CD4-positive, alpha-beta memory T cell (primary cell): ENCODE results near the gene FAM118A. TPM values are rescaled to one million over a fixed set of nuclear protein-coding genes. Genes with fewer than 3 reads are reported as not detected.
A peak's percentile ranks its signal among the peaks of the same experiment; 100 is the strongest.
"Not testable (repeated sequence)": the region's sequence is repeated elsewhere in the genome, so short reads cannot be mapped to it uniquely, and the experiment has no call there.

ENCODE experiments used
- CTCF ChIA-PET: fragments of 350-600 bp; sonication (Branson Sonifier 250); formaldehyde crosslinking; loops from one replicate; lab custom pipeline; 2021; ENCODE audit warnings: inconsistent platforms; ENCODE audit not compliant: partially characterized antibody; lab: Charles Lee
- POLR2A ChIA-PET: fragments of 350-600 bp; sonication (Branson Sonifier 250); formaldehyde crosslinking; loops from one replicate; lab custom pipeline; 2021; ENCODE audit not compliant: partially characterized antibody; lab: Charles Lee
- DNase-seq, 5 donors: peaks; one replicate each; pipeline versions ENCODE4 v3.0.0 to v3.0.0-alpha.2; 2020 to 2022; ENCODE audit warnings: mixed read lengths in 1 of 5
- H3K27ac ChIP-seq: one replicate; pipeline ENCODE4 v1.7.0; 2013; ENCODE audit warnings: low read depth, low read length
- H3K27me3 ChIP-seq: 2 replicates; pipeline ENCODE4 v1.7.0; 2013; ENCODE audit warnings: mild to moderate bottlenecking, low read length, moderate library complexity; ENCODE audit not compliant: insufficient read depth
- H3K36me3 ChIP-seq: 2 replicates; pipeline ENCODE4 v1.7.0; 2013; ENCODE audit warnings: mild to moderate bottlenecking, low read length, moderate library complexity; ENCODE audit not compliant: insufficient read depth
- H3K4me1 ChIP-seq: 2 replicates; pipeline ENCODE4 v1.7.0; 2013; ENCODE audit warnings: mild to moderate bottlenecking, low read length, moderate library complexity; ENCODE audit not compliant: insufficient read depth
- H3K4me3 ChIP-seq, 2 donors: one replicate each; pipeline ENCODE4 v1.7.0; 2013; ENCODE audit warnings: low read length in 2 of 2, mild to moderate bottlenecking in 1 of 2
- H3K9me3 ChIP-seq, 2 donors: one replicate each; pipeline ENCODE4 v1.7.0; 2013; ENCODE audit warnings: low read length in 2 of 2, control low read depth in 1 of 2; ENCODE audit not compliant: control insufficient read depth in 1 of 2
- H3K27ac Mint-ChIP-seq, 7 donors: one replicate each; pipeline ENCODE4 v1.8.0; 2020 to 2021; ENCODE audit warnings: mixed read lengths in 7 of 7, mild to moderate bottlenecking in 6 of 7, inconsistent platforms in 3 of 7, moderate library complexity in 3 of 7
- H3K27me3 Mint-ChIP-seq, 2 donors: one replicate each; pipeline ENCODE4 v1.8.0; 2020 to 2021; ENCODE audit warnings: mixed read lengths in 2 of 2
- H3K36me3 Mint-ChIP-seq, 2 donors: one replicate each; pipeline ENCODE4 v1.8.0; 2020 to 2021; ENCODE audit warnings: mixed read lengths in 2 of 2, inconsistent platforms in 1 of 2, mild to moderate bottlenecking in 1 of 2
- H3K4me1 Mint-ChIP-seq, 4 donors: one replicate each; pipeline ENCODE4 v1.8.0; 2020 to 2021; ENCODE audit warnings: mixed read lengths in 4 of 4, mild to moderate bottlenecking in 1 of 4
- H3K4me3 Mint-ChIP-seq, 8 donors: one replicate each; pipeline ENCODE4 v1.8.0; 2020 to 2021; ENCODE audit warnings: mixed read lengths in 8 of 8, mild to moderate bottlenecking in 7 of 8, moderate library complexity in 6 of 8, inconsistent platforms in 3 of 8
- H3K9me3 Mint-ChIP-seq, 8 donors: one replicate each; pipeline ENCODE4 v1.8.0; 2020 to 2021; ENCODE audit warnings: mixed read lengths in 8 of 8, mild to moderate bottlenecking in 5 of 8, inconsistent platforms in 3 of 8, moderate library complexity in 1 of 8
- intact Hi-C: fragments of 100-400 bp; cut with micrococcal nuclease; formaldehyde crosslinking; loops from one replicate; pipeline ENCODE4 v1.15.1; 2023
- polyA plus RNA-seq, 2 donors: library from polyadenylated mRNA; unstranded; fragments of 300-500 nt; fragmentation: Illumina TruSeq; gene quantifications; one replicate each; pipeline ENCODE4 v1.2.3, GENCODE V29; 2021
- total RNA-seq, 2 experiments: library from RNA; stranded (reverse); gene quantifications; one replicate each; pipeline ENCODE4 v1.2.3, GENCODE V29; 2021

Gene FAM118A
- total and polyA plus RNA-seq, 4 experiments from 2014 or later = 34.5 to 122 (median 85.1) TPM

- Histone ChIP-seq H3K36me3 (peaks cover 36% of the 10 kb centered on the region), H3K4me3 (no peak overlapping the region), H3K4me1 (peaks cover 28% of the 10 kb centered on the region), H3K9me3 (no peaks in the 10 kb centered on the region), H3K27ac (no peak overlapping the region), H3K27me3 (no peaks in the 10 kb centered on the region)
- peaks cover 0 to 5% (median 0%) of the 10 kb centered on the region in 8 donors for H3K9me3 Mint-ChIP-seq
- H3K27ac Mint-ChIP-seq = peak overlapping the region in 6 of 7 donors; percentile 71 to 99 (median 90)
- peaks cover 26 to 75% (median 54%) of the 10 kb centered on the region in 4 donors for H3K4me1 Mint-ChIP-seq
- POLR2A ChIA-PET = interaction anchor here (1.1 to 2.0 kb wide), 5 partner anchors 9 to 59 kb away, joined by 3 to 6 read pairs (median 4); no protein-coding TSS in a partner anchor
- peak in 3 of 5 donors; percentile 19 to 49 (median 31) for DNase-seq
- peak overlapping the region in 6 of 8 donors; percentile 31 to 79 (median 64) for H3K4me3 Mint-ChIP-seq
- peaks cover 34 to 45% of the 10 kb centered on the region in 2 donors for H3K36me3 Mint-ChIP-seq
- intact Hi-C loops = no loop called here
- CTCF ChIA-PET = no interaction called here
- no peaks in the 10 kb centered on the region for H3K27me3 Mint-ChIP-seq
Observed at GRCh38 chr22:45322873-45323525, 13.3 kb downstream of the FAM118A start.

GRCh38 chr22:45323695-45324094 is 14.0 kb downstream of the FAM118A start:
- no peak for DNase-seq
- Mint-ChIP-seq H3K27me3 (no peaks in the 10 kb centered on the region), H3K4me3 (peak overlapping the region in 4 of 8 donors; percentile 8 to 79 (median 40)), H3K9me3 (peaks cover 0 to 5% (median 0%) of the 10 kb centered on the region in 8 donors), H3K36me3 (peaks cover 34 to 43% of the 10 kb centered on the region in 2 donors), H3K27ac (peak overlapping the region in 6 of 7 donors; percentile 78 to 96 (median 88)), H3K4me1 (peaks cover 26 to 68% (median 47%) of the 10 kb centered on the region in 4 donors)
- intact Hi-C loops = no loop called here
- Histone ChIP-seq H3K9me3 (no peaks in the 10 kb centered on the region), H3K36me3 (peaks cover 36% of the 10 kb centered on the region), H3K4me1 (peaks cover 25% of the 10 kb centered on the region), H3K27ac (no peak overlapping the region), H3K27me3 (no peaks in the 10 kb centered on the region), H3K4me3 (no peak overlapping the region)
- POLR2A ChIA-PET = interaction anchor here (1.4 to 2.0 kb wide), 4 partner anchors 10 to 58 kb away, joined by 3 to 6 read pairs (median 5); no protein-coding TSS in a partner anchor
- CTCF ChIA-PET = no interaction called here

GRCh38 chr22:45324311-45324711 is 14.6 kb downstream of the FAM118A start:
- peaks cover 0 to 5% (median 0%) of the 10 kb centered on the region in 8 donors for H3K9me3 Mint-ChIP-seq
- no peak for DNase-seq
- peak overlapping the region in 6 of 7 donors; percentile 29 to 96 (median 82) for H3K27ac Mint-ChIP-seq
- intact Hi-C loops = no loop called here
- ChIA-PET CTCF (no interaction called here), POLR2A (interaction anchor here (1.5 kb wide), 1 partner anchor 15 kb away, joined by 3 read pairs; no protein-coding TSS in a partner anchor)
- Histone ChIP-seq H3K27me3 (no peaks in the 10 kb centered on the region), H3K4me1 (peaks cover 19% of the 10 kb centered on the region), H3K36me3 (peaks cover 36% of the 10 kb centered on the region), H3K4me3 (no peak overlapping the region), H3K27ac (no peak overlapping the region), H3K9me3 (no peaks in the 10 kb centered on the region)
- no peaks in the 10 kb centered on the region for H3K27me3 Mint-ChIP-seq
- H3K4me1 Mint-ChIP-seq = peaks cover 22 to 62% (median 41%) of the 10 kb centered on the region in 4 donors
- peak overlapping the region in 3 of 8 donors; percentile 25 to 79 (median 31) for H3K4me3 Mint-ChIP-seq
- peaks cover 36 to 48% of the 10 kb centered on the region in 2 donors for H3K36me3 Mint-ChIP-seq

- H3K36me3 ChIP-seq = peaks cover 50% of the 10 kb centered on the region
- Mint-ChIP-seq H3K36me3 (peaks cover 38 to 74% of the 10 kb centered on the region in 2 donors), H3K4me1 (peaks cover 12 to 25% (median 19%) of the 10 kb centered on the region in 4 donors)
- intact Hi-C loops, H3K27ac ChIP-seq, DNase-seq, H3K4me1 ChIP-seq, H3K4me3 ChIP-seq, H3K4me3 Mint-ChIP-seq, H3K9me3 Mint-ChIP-seq, POLR2A ChIA-PET, H3K27ac Mint-ChIP-seq, H3K27me3 ChIP-seq, H3K9me3 ChIP-seq, CTCF ChIA-PET, H3K27me3 Mint-ChIP-seq: not testable (repeated sequence)
Observed at GRCh38 chr22:45328261-45328660, 18.5 kb downstream of the FAM118A start.

- CTCF ChIA-PET = no interaction called here
Observed at GRCh38 chr22:45328822-45329529, 19.2 kb downstream of the FAM118A start.

GRCh38 chr22:45329530-45329936 is 19.8 kb downstream of the FAM118A start:
- CTCF ChIA-PET = no interaction called here
- DNase-seq = no peak
- H3K27me3 Mint-ChIP-seq = no peaks in the 10 kb centered on the region
- no peaks in the 10 kb centered on the region for H3K9me3 Mint-ChIP-seq
- peaks cover 35 to 71% of the 10 kb centered on the region in 2 donors for H3K36me3 Mint-ChIP-seq
- Histone ChIP-seq H3K27ac (no peak overlapping the region), H3K9me3 (no peaks in the 10 kb centered on the region), H3K36me3 (peaks cover 45% of the 10 kb centered on the region), H3K27me3 (no peaks in the 10 kb centered on the region), H3K4me3 (no peak overlapping the region), H3K4me1 (no peaks in the 10 kb centered on the region)
- no peak overlapping the region for H3K4me3 Mint-ChIP-seq
- intact Hi-C loops = no loop called here
- H3K4me1 Mint-ChIP-seq = peaks cover 10 to 18% (median 13%) of the 10 kb centered on the region in 4 donors
- POLR2A ChIA-PET = no interaction called here
- peak overlapping the region in 4 of 7 donors; percentile 40 to 57 (median 48) for H3K27ac Mint-ChIP-seq

More at GRCh38 chr22:45328822-45329529, 19.2 kb downstream of the FAM118A start:
- Histone ChIP-seq H3K4me1 (no peaks in the 10 kb centered on the region), H3K27ac (no peak overlapping the region), H3K4me3 (no peak overlapping the region), H3K27me3 (no peaks in the 10 kb centered on the region), H3K9me3 (no peaks in the 10 kb centered on the region), H3K36me3 (peaks cover 46% of the 10 kb centered on the region)
- Mint-ChIP-seq H3K9me3 (peaks cover 0 to under 1% (median 0%) of the 10 kb centered on the region in 8 donors), H3K4me1 (peaks cover 9 to 18% (median 13%) of the 10 kb centered on the region in 4 donors), H3K27ac (peak overlapping the region; percentile 23 to 80 (median 48)), H3K27me3 (no peaks in the 10 kb centered on the region), H3K4me3 (no peak overlapping the region), H3K36me3 (peaks cover 32 to 71% of the 10 kb centered on the region in 2 donors)
- intact Hi-C loops = no loop called here
- POLR2A ChIA-PET = no interaction called here
- no peak for DNase-seq

- POLR2A ChIA-PET = no interaction called here
- Histone ChIP-seq H3K27me3 (no peaks in the 10 kb centered on the region), H3K4me1 (no peaks in the 10 kb centered on the region), H3K36me3 (peaks cover 49% of the 10 kb centered on the region), H3K9me3 (no peaks in the 10 kb centered on the region), H3K4me3 (no peak overlapping the region), H3K27ac (no peak overlapping the region)
- H3K9me3 Mint-ChIP-seq = no peaks in the 10 kb centered on the region
- H3K36me3 Mint-ChIP-seq = peaks cover 33 to 73% of the 10 kb centered on the region in 2 donors
- CTCF ChIA-PET = no interaction called here
- no peaks in the 10 kb centered on the region for H3K27me3 Mint-ChIP-seq
- H3K4me1 Mint-ChIP-seq = peaks cover 3 to 10% (median 6%) of the 10 kb centered on the region in 4 donors
- no peak overlapping the region for H3K4me3 Mint-ChIP-seq
- peak overlapping the region in 2 of 7 donors; percentile 37 to 46 for H3K27ac Mint-ChIP-seq
- no peak for DNase-seq
- intact Hi-C loops = no loop called here
Observed at GRCh38 chr22:45330548-45330947, 20.8 kb downstream of the FAM118A start.
